NCI-H82 treated with DMSO at 0.1 percent for 48 hours (cell line): ENCODE measurements around the gene PACS1.

Experiments used
- DNase-seq: peaks from one replicate; lab custom pipeline; 2025; ENCODE audit not compliant: unreplicated experiment; lab: John Stamatoyannopoulos, UW

PACS1 gene

DNA sequence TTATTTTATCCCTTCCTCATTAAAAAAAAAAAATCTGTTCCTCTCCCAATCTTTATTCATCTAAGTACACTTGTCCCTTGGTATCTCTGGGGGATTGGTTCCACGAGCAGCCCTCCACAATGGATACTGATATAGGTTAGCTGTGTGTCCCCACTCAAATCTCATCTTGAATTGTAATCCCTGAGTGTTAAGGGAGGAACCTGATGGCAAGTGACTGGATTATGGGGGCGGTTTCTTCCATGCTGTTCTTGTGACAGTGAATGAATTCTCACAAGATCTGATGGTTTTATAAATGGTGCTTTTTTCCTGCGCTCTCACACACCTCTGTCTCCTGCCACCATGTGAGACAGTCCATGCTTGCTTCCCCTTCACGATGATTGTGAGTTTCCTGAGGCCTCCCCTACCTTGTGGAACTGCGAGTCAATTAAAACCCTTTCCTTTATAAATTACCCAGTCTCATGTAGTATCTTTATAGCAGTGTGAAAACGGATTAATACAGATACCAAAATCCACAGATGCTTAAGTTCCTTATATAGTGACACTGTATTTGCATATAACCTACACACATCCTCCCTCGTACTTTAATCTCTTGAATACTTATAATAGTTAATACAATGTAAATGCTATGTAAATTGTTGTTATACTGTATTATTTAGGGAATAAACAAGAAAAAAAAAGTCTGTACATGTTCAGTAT lies 62.0 kb downstream of the PACS1 start:
- no peak for DNase-seq

- DNase-seq: peak; percentile 20
Measured at GRCh38 chr11:66133216-66133775, 63.2 kb downstream of the PACS1 start.

DNA sequence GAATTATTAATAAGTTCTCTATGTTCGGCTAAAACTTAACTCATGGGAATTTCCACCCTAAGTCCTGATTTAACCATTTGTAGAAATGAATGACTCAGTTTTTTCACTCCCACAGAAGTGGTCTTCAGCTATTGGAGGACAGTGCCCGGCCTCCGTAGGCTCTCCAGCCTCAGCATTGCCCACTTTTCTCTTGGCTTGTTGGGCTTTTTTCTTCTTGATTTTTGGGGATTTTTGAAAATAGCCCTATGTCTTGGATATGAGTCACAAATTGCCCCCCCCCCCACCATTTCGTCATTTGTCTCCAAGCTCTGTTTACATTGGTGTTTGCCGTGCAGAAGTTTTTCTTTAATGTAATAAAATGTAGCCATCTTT lies 66.7 kb downstream of the PACS1 start:
- DNase-seq: no peak

DNA sequence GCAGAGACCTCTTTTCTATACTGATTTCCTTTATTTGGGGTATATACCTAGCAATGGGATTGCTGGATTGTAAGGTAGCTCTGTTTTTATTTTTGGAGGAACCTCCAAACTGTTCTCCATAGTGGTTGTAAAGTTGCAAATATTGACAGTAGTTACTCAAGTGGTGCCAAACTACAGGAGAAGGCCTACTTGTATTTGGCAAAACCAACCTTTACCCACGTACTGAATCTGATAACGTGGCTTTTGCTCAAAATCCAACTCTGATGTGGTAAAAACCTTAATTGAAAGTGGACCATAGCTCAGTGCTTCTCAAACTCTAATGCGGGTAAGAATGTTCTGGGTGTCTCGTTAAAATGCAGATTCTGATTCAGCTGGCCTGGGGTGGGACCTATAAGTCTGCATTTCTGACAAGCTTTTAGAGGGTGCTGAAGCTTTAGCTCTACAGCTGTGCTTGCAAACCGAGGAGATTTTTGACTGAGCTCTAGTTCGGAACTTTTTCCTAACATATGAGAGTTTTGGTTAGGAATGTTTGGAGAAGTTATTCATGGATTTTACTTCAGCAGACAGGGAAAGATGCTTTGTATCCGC lies 69.8 kb downstream of the PACS1 start:
- no peak for DNase-seq

DNA sequence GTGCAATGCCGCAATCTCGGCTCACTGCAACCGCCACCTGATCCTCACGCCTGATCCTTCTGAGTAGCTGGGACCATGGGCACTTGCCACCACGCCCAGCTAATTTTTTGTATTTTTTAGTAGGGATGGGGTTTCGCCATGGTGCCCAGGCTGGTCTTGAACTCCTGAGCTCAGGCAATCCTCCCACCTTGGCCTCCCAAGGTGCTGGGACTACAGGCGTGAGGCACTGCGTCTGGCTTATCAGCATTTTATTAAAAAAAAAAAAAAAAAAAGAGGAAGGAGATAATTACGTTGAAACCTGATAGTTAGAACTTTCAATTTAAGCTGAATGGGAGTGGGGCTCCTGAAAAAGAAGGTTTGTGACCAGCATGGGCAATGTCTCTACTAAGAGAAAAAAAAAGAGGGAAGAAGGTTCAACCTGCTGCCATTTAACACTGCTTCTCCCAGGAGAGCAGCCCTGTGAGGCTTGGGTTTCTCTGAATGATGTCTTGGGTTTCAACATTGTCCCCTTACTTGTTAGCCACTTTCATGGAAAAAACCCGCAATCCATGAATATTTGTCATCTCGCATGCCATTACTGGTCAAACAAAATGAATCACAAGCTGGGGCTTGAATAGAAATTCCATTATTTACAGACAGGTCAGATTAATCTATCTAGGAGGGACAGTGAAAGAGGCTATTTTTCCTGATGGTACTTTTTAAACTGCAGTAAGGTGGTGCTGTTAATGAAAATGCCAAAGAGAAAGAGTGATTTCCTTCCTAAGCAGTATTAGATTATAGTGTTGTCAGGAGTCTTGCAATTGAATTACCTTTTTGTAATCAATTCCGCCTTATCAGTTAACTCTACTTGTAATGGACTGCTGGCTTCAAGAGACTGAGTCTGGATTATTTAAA lies 72.5 kb downstream of the PACS1 start:
- no peak for DNase-seq

DNA sequence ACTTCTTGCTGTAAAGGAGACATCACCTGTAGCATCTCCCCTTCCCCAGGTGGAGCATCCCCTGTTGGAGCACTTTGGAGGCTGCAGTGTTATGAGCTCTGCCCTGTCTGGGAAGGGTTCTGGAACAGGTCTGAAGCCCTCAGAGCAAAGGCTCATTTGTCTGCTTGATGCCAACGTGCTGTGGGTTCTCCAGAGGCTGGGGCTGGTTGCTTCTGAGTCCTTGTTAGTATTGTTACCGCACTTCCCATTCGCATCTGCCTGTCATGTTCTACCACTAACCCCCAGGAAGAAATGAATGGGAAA lies 73.1 kb downstream of the PACS1 start:
- no peak for DNase-seq

DNA sequence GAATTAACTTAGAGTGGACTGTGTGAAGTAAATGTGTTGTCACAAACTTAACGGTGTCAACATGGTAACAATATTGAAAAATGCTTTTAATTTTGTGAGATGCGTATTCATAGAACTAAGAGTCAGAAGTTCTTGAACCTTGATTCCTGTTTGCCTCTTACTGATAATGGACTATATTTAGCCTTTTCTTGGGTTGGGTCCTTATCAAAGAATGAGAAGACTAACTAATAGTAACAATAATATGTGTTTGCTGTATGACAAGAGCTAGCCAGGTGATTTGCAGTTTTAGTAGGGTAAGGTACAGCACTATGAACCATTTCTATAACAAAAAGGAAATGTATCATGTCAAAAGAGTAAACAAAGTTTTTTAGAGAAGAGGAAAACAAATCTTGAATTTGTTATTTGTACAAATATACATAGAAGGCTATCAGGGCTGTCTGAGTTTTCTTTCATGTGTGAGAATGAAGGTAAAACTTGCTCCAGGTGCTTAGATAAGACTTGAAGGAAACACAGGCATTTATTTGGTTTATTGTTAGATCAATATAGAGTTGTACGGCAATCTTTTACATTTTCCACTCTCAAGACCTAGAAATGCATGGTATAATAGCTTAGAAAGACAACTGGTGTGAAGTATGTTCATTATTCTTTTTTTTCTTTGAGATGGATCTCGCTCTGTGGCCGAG lies 74.1 kb downstream of the PACS1 start:
- no peak for DNase-seq

DNA sequence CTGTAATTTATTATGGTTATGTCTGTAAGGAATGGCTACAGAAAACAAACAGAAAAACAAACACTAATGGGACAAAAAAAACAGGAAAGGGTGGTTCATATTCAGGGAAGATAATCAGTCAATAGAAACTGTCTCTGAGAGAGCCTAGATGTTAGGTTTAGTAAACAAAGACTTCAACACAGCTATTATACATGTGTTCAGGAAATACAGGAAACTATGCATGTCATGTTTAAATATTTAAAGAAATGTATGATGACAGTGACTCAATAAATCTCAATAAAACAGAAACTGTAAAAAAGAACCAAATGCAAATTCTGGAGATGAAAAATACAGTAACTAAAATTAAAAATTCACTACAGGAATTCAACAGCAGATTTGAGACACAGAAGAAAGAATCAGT lies 76.0 kb downstream of the PACS1 start:
- DNase-seq: no peak

DNA sequence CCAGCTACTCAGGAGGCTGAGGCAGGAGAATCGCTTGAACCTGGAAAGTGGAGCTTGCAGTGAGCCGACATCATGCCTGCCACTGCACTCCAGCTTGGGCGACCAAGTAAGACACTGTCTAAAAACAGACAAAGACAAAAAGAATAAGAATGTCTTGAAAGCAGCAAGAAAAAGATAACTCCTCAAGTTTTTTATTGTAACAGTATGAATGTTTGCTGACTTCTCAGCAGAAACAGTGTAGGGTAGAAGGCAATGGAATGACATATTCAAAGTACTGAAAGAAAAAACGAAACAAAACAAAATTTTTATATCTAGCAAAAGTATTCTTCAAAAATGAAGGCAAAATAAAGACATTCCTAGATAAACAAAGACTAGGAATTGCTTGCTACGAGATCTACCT lies 76.9 kb downstream of the PACS1 start:
- no peak for DNase-seq

GRCh38 chr11:66150140-66150539 lies 80.1 kb downstream of the PACS1 start:
- no peak for DNase-seq

GRCh38 chr11:66150725-66151124 lies 80.7 kb downstream of the PACS1 start:
- peak; percentile 9 for DNase-seq

DNA sequence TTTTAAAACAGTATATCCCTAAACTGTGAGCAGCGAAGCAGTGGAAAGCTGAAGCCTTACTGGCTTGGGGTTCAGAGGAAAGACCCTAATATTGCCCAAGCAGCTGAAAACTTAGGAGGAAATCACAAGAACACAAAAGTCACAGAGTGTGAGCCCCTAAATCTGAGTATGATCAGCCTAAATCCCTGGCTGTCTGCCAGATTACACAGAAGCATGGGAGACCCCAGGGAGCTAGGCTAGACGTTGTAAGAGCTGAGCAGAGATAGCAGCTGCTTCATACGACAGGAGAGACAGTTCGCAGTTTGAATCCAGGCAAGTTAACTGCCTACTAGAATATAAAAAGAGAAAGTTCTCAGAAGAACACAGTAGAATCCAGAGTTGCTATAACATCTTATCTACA lies 81.2 kb downstream of the PACS1 start:
- peak; percentile 85 for DNase-seq

GRCh38 chr11:66154109-66154508 lies 84.0 kb downstream of the PACS1 start:
- no peak for DNase-seq

- DNase-seq: no peak
Measured at GRCh38 chr11:66155387-66156073, 85.5 kb downstream of the PACS1 start.

DNA sequence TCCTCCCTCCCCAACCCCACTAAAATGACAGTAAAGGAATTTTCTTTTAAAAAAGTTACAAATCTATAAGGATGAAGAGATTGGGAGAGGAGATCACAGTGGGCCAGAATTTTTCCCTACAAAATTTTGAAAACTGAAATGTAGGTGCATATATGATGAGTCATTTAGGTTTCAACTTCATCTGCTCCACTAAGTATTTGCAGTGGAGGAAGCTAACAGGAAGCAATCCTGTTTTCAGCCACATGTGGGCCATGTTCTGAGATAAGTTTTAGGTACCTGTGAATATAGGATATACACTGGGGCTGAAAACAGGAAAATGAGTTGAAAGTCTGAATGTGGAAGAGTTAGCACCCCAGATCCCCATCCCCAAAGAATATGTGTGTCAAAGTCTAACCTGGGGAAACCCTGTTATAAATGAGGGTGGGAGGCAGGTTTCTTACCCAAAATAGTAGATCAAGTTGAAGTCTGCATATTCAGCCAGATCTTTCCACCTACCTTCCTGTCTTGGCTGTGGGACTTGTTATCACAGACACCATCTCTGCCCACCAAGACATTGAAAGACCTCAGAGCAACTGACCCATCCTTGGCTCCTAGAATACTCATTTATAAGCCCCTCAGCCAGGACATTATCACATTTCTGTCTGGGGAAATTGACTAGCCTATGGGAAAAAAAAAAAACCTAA lies 87.3 kb downstream of the PACS1 start:
- DNase-seq: no peak

- no peak for DNase-seq
Measured at GRCh38 chr11:66158156-66158555, 88.1 kb downstream of the PACS1 start.

GRCh38 chr11:66159324-66159984 lies 89.4 kb downstream of the PACS1 start:
- peak; percentile 51 for DNase-seq

DNA sequence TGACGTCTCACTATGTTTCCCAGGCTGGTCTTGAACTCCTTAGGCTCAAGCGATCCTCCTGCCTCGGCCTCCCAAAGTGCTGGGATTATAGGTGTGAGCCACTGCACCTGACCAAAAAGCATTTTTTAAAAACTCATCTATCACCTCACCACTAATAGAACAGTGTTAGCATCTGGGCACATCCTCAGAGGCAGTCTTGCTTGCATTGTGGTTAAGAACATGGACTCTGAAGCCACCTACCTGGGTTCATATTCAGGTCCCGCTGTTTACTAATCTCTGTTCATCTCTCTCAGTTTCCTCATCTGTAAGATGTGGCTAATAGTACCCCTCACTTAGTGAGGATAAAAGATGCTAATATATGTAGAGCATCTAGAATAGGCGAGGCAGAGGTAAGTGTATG lies 90.6 kb downstream of the PACS1 start:
- no peak for DNase-seq

- DNase-seq: no peak
Measured at GRCh38 chr11:66168289-66168688, 98.2 kb downstream of the PACS1 start.

GRCh38 chr11:66172146-66172545 lies 102.1 kb downstream of the PACS1 start:
- no peak for DNase-seq
